Esophagus muscularis mucosa (tissue), 3 donors: Measurements from ENCODE around the gene PER3.

Experiments
- CTCF ChIP-seq, 3 experiments: fragments of 200-600 bp in 2 of 3; fragments of 450-650 bp in 1 of 3; sonication (generic) in 2 of 3; IDR thresholded peaks; one replicate each; pipeline ENCODE4 v1.5.1; 2017 to 2019; ENCODE audit warnings: antibody characterized with exemption in 3 of 3, mild to moderate bottlenecking in 2 of 3, moderate library complexity in 1 of 3
- EP300 ChIP-seq: sonication (generic); formaldehyde crosslinking; IDR thresholded peaks from one replicate; pipeline ENCODE4 v1.6.1; 2017; ENCODE audit warnings: antibody characterized with exemption

- no peak for TF ChIP-seq EP300
- TF ChIP-seq CTCF (IDR thresholded peaks at IDR 0.05) = no peak
Measured at GRCh38 chr1:7890853-7891252, 106.8 kb downstream of the PER3 start.
